ENCODE data around the gene GAGE10. TPM values are rescaled to one million over a fixed set of nuclear protein-coding genes. Genes with fewer than 3 reads are reported as not detected.
"Not testable (repeated sequence)": the region's sequence is repeated elsewhere in the genome, so short reads cannot be mapped to it uniquely, and the experiment has no call there.

The GAGE10 gene
- total RNA-seq, 4 donors from 2014 or later, result not detected

GRCh38 chrX:49291615-49292337 is 11.7 kb upstream of the GAGE10 start:
- no peak overlapping the region for H3K4me3 ChIP-seq
- TF ChIP-seq CTCF (IDR thresholded peaks at IDR 0.05) (peak; percentile 35 to 65 (median 59)), POLR2A (IDR thresholded peaks at IDR 0.05) (no peak)
- no peaks in the 10 kb centered on the region for H3K27me3 ChIP-seq
- H3K4me1 ChIP-seq, result peaks cover 0 to 5% (median 0%) of the 10 kb centered on the region in 3 donors
- H3K36me3 ChIP-seq, result no peaks in the 10 kb centered on the region
- DNase-seq, result no peak
- intact Hi-C loops (cut with DNase I), result loop anchor here (10.0 kb wide), 1 partner anchor 463 kb away; no protein-coding TSS in a partner anchor
- 19 to 37% methylated on average over 6 to 7 of the region's 11 CpGs for WGBS, 2 donors
- no peak overlapping the region for H3K27ac ChIP-seq
- H3K9me3 ChIP-seq, result no peaks in the 10 kb centered on the region

- TF ChIP-seq CTCF (IDR thresholded peaks at IDR 0.05) (no peak), POLR2A (IDR thresholded peaks at IDR 0.05) (no peak)
- H3K27ac ChIP-seq, result no peak overlapping the region
- 57 to 69% methylated on average over 2 to 9 of the region's 17 CpGs for WGBS, 2 donors
- no peaks in the 10 kb centered on the region for H3K9me3 ChIP-seq
- no peak for DNase-seq
- H3K27me3 ChIP-seq, result no peaks in the 10 kb centered on the region
- H3K36me3 ChIP-seq, result no peaks in the 10 kb centered on the region
- H3K4me3 ChIP-seq, result no peak overlapping the region
- intact Hi-C loops (cut with DNase I), result loop anchor here (10.0 kb wide), 1 partner anchor 462 kb away; no protein-coding TSS in a partner anchor
- peaks cover 0 to 5% (median 0%) of the 10 kb centered on the region in 3 donors for H3K4me1 ChIP-seq
Measured at GRCh38 chrX:49292400-49293362, 10.8 kb upstream of the GAGE10 start.

- not testable (repeated sequence) for H3K4me3 ChIP-seq, H3K36me3 ChIP-seq, DNase-seq, H3K4me1 ChIP-seq, H3K27me3 ChIP-seq, H3K9me3 ChIP-seq, H3K27ac ChIP-seq
- no CpG with 5 or more reads among the region's 5 CpGs for WGBS, 2 donors
- intact Hi-C loops (cut with DNase I), result loop anchor here (10.0 kb wide), 1 partner anchor 456 kb away; no protein-coding TSS in a partner anchor
Measured at GRCh38 chrX:49299293-49299692, 4.2 kb upstream of the GAGE10 start.

GRCh38 chrX:49300703-49301102 is 2.7 kb upstream of the GAGE10 start:
- no peaks in the 10 kb centered on the region for H3K4me1 ChIP-seq
- 67 to 93% methylated on average over 1 of the region's 1 CpG for WGBS, 2 donors
- H3K36me3 ChIP-seq, result no peaks in the 10 kb centered on the region
- no peak for TF ChIP-seq CTCF (IDR thresholded peaks at IDR 0.05)
- TF ChIP-seq POLR2A (IDR thresholded peaks at IDR 0.05), result no peak
- intact Hi-C loops (cut with DNase I), result no loop called here
- no peak for DNase-seq
- no peak overlapping the region for H3K4me3 ChIP-seq
- H3K27me3 ChIP-seq, result no peaks in the 10 kb centered on the region
- no peak overlapping the region for H3K27ac ChIP-seq
- no peaks in the 10 kb centered on the region for H3K9me3 ChIP-seq

- WGBS, 2 donors, result 66% methylated on average over 2 of the region's 2 CpGs
- intact Hi-C loops (cut with DNase I); H3K9me3 ChIP-seq; H3K36me3 ChIP-seq; DNase-seq; H3K4me3 ChIP-seq; H3K27me3 ChIP-seq; H3K27ac ChIP-seq: not testable (repeated sequence)
- H3K4me1 ChIP-seq, result peaks cover 0 to 21% (median 10%) of the 10 kb centered on the region in 3 donors
Measured at GRCh38 chrX:49307775-49308174, 4.3 kb downstream of the GAGE10 start.
